Measurements from ENCODE around the gene PTPRU. TPM values are rescaled to one million over a fixed set of nuclear protein-coding genes. Genes with fewer than 3 reads are reported as not detected.

Gene PTPRU
- total and polyA plus RNA-seq, 7 experiments from 2014 or later = 0.17 to 0.42 TPM; not detected in 5

DNA sequence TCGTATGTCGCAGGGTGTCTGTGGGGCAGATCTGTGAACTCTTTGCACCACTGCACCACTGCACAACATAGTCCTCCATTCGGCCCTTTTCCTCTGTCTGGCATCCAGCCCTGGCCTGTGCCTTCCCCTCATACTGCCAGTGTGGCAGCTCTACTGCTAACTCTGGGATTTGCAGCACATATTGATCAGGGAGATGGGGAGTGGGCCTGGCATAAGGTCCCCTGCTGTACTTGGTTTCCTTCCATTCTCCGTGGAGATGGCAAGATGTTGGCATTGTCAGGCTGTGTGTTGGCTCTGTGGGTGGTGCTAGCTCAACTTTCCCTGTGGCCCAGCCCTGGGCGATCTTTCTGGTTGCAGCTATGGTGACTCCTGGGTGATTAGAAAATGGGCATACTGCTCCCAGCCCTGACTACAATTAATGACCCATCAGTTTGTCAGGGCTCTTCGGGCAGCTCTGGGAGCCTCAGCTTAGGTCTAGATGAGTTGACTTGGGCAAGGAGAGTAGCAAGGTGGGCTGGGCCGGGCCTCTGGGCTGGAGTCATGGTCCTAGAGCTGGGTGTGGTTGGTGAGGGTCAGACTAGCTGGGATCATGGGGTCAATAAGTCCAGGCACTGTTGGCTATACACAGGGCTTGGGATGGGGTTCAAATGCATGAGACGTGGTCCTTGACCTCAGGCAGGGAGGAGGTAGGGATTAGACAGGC lies 11.4 kb downstream of the PTPRU start:
- Mint-ChIP-seq H3K4me1 (no peaks in the 10 kb centered on the region), H3K4me3 (no peak overlapping the region), H3K9me3 (no peaks in the 10 kb centered on the region), H3K27ac (no peak overlapping the region), H3K27me3 (peaks cover 0 to 19% (median 5%) of the 10 kb centered on the region in 5 donors), H3K36me3 (no peaks in the 10 kb centered on the region)
- Histone ChIP-seq H3K36me3 (ENCODE audit: control insufficient read depth in 2 of 3, insufficient read depth in 3 of 3, low read length in 3 of 3) (no peaks in the 10 kb centered on the region), H3K4me1 (ENCODE audit: control insufficient read depth in 2 of 2, insufficient read depth in 2 of 2, low read length in 2 of 2) (no peaks in the 10 kb centered on the region), H3K4me3 (ENCODE audit: low read length) (no peak overlapping the region), H3K27ac (ENCODE audit: low read depth, low read length) (no peak overlapping the region), H3K9me3 (ENCODE audit: control insufficient read depth in 2 of 3, low read length in 3 of 3) (no peaks in the 10 kb centered on the region), H3K27me3 (ENCODE audit: control insufficient read depth in 2 of 2, insufficient read depth in 2 of 2, low read length in 2 of 2) (no peaks in the 10 kb centered on the region)
- no peak for ATAC-seq
- CTCF ChIA-PET = no interaction called here
- POLR2A ChIA-PET = no interaction called here
- no peak for DNase-seq
- intact Hi-C loops (cut with micrococcal nuclease) = no loop called here

- no peak overlapping the region for H3K4me3 ChIP-seq (ENCODE audit: low read length)
- CTCF ChIA-PET = no interaction called here
- Mint-ChIP-seq H3K4me1 (no peaks in the 10 kb centered on the region), H3K4me3 (no peak overlapping the region), H3K36me3 (no peaks in the 10 kb centered on the region), H3K9me3 (no peaks in the 10 kb centered on the region), H3K27ac (no peak overlapping the region), H3K27me3 (peaks cover 0 to 17% (median 5%) of the 10 kb centered on the region in 5 donors)
- H3K27me3 ChIP-seq (ENCODE audit: control insufficient read depth in 2 of 2, insufficient read depth in 2 of 2, low read length in 2 of 2) = no peaks in the 10 kb centered on the region
- H3K9me3 ChIP-seq (ENCODE audit: control insufficient read depth in 2 of 3, low read length in 3 of 3) = no peaks in the 10 kb centered on the region
- ATAC-seq = no peak
- DNase-seq = no peak
- intact Hi-C loops (cut with micrococcal nuclease) = no loop called here
- POLR2A ChIA-PET = no interaction called here
- H3K4me1 ChIP-seq (ENCODE audit: control insufficient read depth in 2 of 2, insufficient read depth in 2 of 2, low read length in 2 of 2) = no peaks in the 10 kb centered on the region
- H3K36me3 ChIP-seq (ENCODE audit: control insufficient read depth in 2 of 3, insufficient read depth in 3 of 3, low read length in 3 of 3) = no peaks in the 10 kb centered on the region
- H3K27ac ChIP-seq (ENCODE audit: low read depth, low read length) = no peak overlapping the region
Observed at GRCh38 chr1:29248409-29248808, 12.1 kb downstream of the PTPRU start.

- H3K36me3 Mint-ChIP-seq = no peaks in the 10 kb centered on the region
- DNase-seq (no peak), ATAC-seq (no peak)
- intact Hi-C loops (cut with micrococcal nuclease) = no loop called here
- ChIA-PET CTCF (no interaction called here), POLR2A (no interaction called here)
- H3K4me3 Mint-ChIP-seq = no peak overlapping the region
- H3K4me1 Mint-ChIP-seq = no peaks in the 10 kb centered on the region
- Histone ChIP-seq H3K4me3 (ENCODE audit: low read length) (no peak overlapping the region), H3K4me1 (ENCODE audit: control insufficient read depth in 2 of 2, insufficient read depth in 2 of 2, low read length in 2 of 2) (no peaks in the 10 kb centered on the region), H3K36me3 (ENCODE audit: control insufficient read depth in 2 of 3, insufficient read depth in 3 of 3, low read length in 3 of 3) (no peaks in the 10 kb centered on the region), H3K9me3 (ENCODE audit: control insufficient read depth in 2 of 3, low read length in 3 of 3) (no peaks in the 10 kb centered on the region), H3K27ac (ENCODE audit: low read depth, low read length) (no peak overlapping the region), H3K27me3 (ENCODE audit: control insufficient read depth in 2 of 2, insufficient read depth in 2 of 2, low read length in 2 of 2) (no peaks in the 10 kb centered on the region)
- peaks cover 0 to 17% (median 5%) of the 10 kb centered on the region in 5 donors for H3K27me3 Mint-ChIP-seq
- no peaks in the 10 kb centered on the region for H3K9me3 Mint-ChIP-seq
- H3K27ac Mint-ChIP-seq = no peak overlapping the region
Observed at GRCh38 chr1:29249170-29249691, 12.9 kb downstream of the PTPRU start.

- no peaks in the 10 kb centered on the region for H3K9me3 Mint-ChIP-seq
- no peaks in the 10 kb centered on the region for H3K4me1 ChIP-seq (ENCODE audit: control insufficient read depth in 2 of 2, insufficient read depth in 2 of 2, low read length in 2 of 2)
- ChIA-PET POLR2A (no interaction called here), CTCF (no interaction called here)
- no peak overlapping the region for H3K4me3 Mint-ChIP-seq
- no peak overlapping the region for H3K4me3 ChIP-seq (ENCODE audit: low read length)
- peaks cover 0 to 17% (median 5%) of the 10 kb centered on the region in 5 donors for H3K27me3 Mint-ChIP-seq
- H3K36me3 ChIP-seq (ENCODE audit: control insufficient read depth in 2 of 3, insufficient read depth in 3 of 3, low read length in 3 of 3) = no peaks in the 10 kb centered on the region
- DNase-seq (no peak), ATAC-seq (no peak)
- H3K27ac Mint-ChIP-seq = peak overlapping the region in 1 of 9 donors; percentile 2
- H3K27ac ChIP-seq (ENCODE audit: low read depth, low read length) = no peak overlapping the region
- no peaks in the 10 kb centered on the region for H3K9me3 ChIP-seq (ENCODE audit: control insufficient read depth in 2 of 3, low read length in 3 of 3)
- H3K36me3 Mint-ChIP-seq = no peaks in the 10 kb centered on the region
- no peaks in the 10 kb centered on the region for H3K4me1 Mint-ChIP-seq
- intact Hi-C loops (cut with micrococcal nuclease) = no loop called here
- no peaks in the 10 kb centered on the region for H3K27me3 ChIP-seq (ENCODE audit: control insufficient read depth in 2 of 2, insufficient read depth in 2 of 2, low read length in 2 of 2)
Observed at GRCh38 chr1:29249951-29250581, 13.7 kb downstream of the PTPRU start.

GRCh38 chr1:29251164-29252124 lies 15.1 kb downstream of the PTPRU start:
- Mint-ChIP-seq H3K27me3 (peaks cover 3 to 17% (median 5%) of the 10 kb centered on the region in 5 donors), H3K9me3 (no peaks in the 10 kb centered on the region), H3K4me1 (no peaks in the 10 kb centered on the region), H3K36me3 (no peaks in the 10 kb centered on the region), H3K4me3 (no peak overlapping the region), H3K27ac (no peak overlapping the region)
- Histone ChIP-seq H3K27ac (ENCODE audit: low read depth, low read length) (no peak overlapping the region), H3K27me3 (ENCODE audit: control insufficient read depth in 2 of 2, insufficient read depth in 2 of 2, low read length in 2 of 2) (no peaks in the 10 kb centered on the region), H3K4me1 (ENCODE audit: control insufficient read depth in 2 of 2, insufficient read depth in 2 of 2, low read length in 2 of 2) (no peaks in the 10 kb centered on the region), H3K4me3 (ENCODE audit: low read length) (no peak overlapping the region), H3K36me3 (ENCODE audit: control insufficient read depth in 2 of 3, insufficient read depth in 3 of 3, low read length in 3 of 3) (no peaks in the 10 kb centered on the region), H3K9me3 (ENCODE audit: control insufficient read depth in 2 of 3, low read length in 3 of 3) (no peaks in the 10 kb centered on the region)
- intact Hi-C loops (cut with micrococcal nuclease) = no loop called here
- ATAC-seq (no peak), DNase-seq (no peak)
- ChIA-PET POLR2A (no interaction called here), CTCF (no interaction called here)

- peaks cover 1 to 17% (median 11%) of the 10 kb centered on the region in 5 donors for H3K27me3 Mint-ChIP-seq
- Histone ChIP-seq H3K27me3 (ENCODE audit: control insufficient read depth in 2 of 2, insufficient read depth in 2 of 2, low read length in 2 of 2) (no peaks in the 10 kb centered on the region), H3K9me3 (ENCODE audit: control insufficient read depth in 2 of 3, low read length in 3 of 3) (no peaks in the 10 kb centered on the region), H3K4me1 (ENCODE audit: control insufficient read depth in 2 of 2, insufficient read depth in 2 of 2, low read length in 2 of 2) (no peaks in the 10 kb centered on the region), H3K4me3 (ENCODE audit: low read length) (no peak overlapping the region), H3K27ac (ENCODE audit: low read depth, low read length) (no peak overlapping the region), H3K36me3 (ENCODE audit: control insufficient read depth in 2 of 3, insufficient read depth in 3 of 3, low read length in 3 of 3) (no peaks in the 10 kb centered on the region)
- DNase-seq (no peak), ATAC-seq (no peak)
- H3K36me3 Mint-ChIP-seq = no peaks in the 10 kb centered on the region
- H3K27ac Mint-ChIP-seq = no peak overlapping the region
- ChIA-PET CTCF (no interaction called here), POLR2A (no interaction called here)
- no peaks in the 10 kb centered on the region for H3K9me3 Mint-ChIP-seq
- H3K4me1 Mint-ChIP-seq = no peaks in the 10 kb centered on the region
- H3K4me3 Mint-ChIP-seq = no peak overlapping the region
- intact Hi-C loops (cut with micrococcal nuclease) = no loop called here
Observed at GRCh38 chr1:29253180-29253579, 16.9 kb downstream of the PTPRU start.

Data from naive thymus-derived CD4-positive, alpha-beta T cell (primary cell).